PFSK-1 (cell line): ENCODE results near the gene VPS11.

Experiments
- FOXP2 ChIP-seq: optimal IDR thresholded peaks from 2 replicates; pipeline ENCODE3; 2011; ENCODE audit warnings: borderline replicate concordance, control low read depth, inconsistent platforms; ENCODE audit not compliant: insufficient read depth; ENCODE audit errors: extremely low read length, extremely low read depth
- POLR2AphosphoS5 ChIP-seq: IDR thresholded peaks from 2 replicates; pipeline ENCODE4 v1.6.1; 2012; ENCODE audit warnings: low read depth, mild to moderate bottlenecking, control low read depth, low read length, moderate library complexity
- SIN3A ChIP-seq: IDR thresholded peaks from 2 replicates; pipeline ENCODE4 v1.6.1; 2012; ENCODE audit warnings: mild to moderate bottlenecking, low read length, moderate library complexity, borderline replicate concordance; ENCODE audit not compliant: insufficient read depth
- TAF1 ChIP-seq: IDR thresholded peaks from 2 replicates; pipeline ENCODE4 v1.6.1; 2012; ENCODE audit warnings: low read length, control low read depth, borderline replicate concordance; ENCODE audit not compliant: insufficient read depth
- TF ChIP-seq, protein P1 (sequence below), 2 experiments: IDR thresholded peaks; 2 replicates each; pipeline versions ENCODE4 v1.6.1 to v1.8.0; 2011 to 2012; ENCODE audit warnings: low read depth in 2 of 2, low read length in 2 of 2, control low read depth in 1 of 2, inconsistent platforms in 1 of 2, mild to moderate bottlenecking in 1 of 2, moderate library complexity in 1 of 2; ENCODE audit not compliant: insufficient read depth in 1 of 2

The VPS11 gene

DNA sequence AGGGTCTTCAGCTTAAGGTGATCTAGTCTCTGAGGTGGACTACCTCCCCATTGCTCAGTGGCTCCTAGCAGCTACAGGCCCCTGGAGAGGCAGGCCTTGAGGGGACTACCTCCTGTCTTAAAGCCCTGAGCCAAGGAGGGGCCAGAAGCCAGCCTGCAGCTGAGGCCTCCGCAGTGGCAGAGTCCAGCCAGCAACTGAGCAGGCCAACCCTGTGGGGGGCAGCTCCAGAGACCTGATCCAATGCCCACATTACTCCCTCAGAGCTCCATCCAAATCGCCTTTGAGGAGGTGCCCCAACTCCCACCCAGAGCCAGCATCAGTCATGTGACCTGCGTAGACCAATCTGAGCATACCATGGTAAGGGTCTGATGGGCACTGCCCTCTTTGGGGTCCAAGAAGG lies 42.2 kb downstream of the VPS11 start:
- no peak for TF ChIP-seq TAF1
- TF ChIP-seq, protein P1, sequence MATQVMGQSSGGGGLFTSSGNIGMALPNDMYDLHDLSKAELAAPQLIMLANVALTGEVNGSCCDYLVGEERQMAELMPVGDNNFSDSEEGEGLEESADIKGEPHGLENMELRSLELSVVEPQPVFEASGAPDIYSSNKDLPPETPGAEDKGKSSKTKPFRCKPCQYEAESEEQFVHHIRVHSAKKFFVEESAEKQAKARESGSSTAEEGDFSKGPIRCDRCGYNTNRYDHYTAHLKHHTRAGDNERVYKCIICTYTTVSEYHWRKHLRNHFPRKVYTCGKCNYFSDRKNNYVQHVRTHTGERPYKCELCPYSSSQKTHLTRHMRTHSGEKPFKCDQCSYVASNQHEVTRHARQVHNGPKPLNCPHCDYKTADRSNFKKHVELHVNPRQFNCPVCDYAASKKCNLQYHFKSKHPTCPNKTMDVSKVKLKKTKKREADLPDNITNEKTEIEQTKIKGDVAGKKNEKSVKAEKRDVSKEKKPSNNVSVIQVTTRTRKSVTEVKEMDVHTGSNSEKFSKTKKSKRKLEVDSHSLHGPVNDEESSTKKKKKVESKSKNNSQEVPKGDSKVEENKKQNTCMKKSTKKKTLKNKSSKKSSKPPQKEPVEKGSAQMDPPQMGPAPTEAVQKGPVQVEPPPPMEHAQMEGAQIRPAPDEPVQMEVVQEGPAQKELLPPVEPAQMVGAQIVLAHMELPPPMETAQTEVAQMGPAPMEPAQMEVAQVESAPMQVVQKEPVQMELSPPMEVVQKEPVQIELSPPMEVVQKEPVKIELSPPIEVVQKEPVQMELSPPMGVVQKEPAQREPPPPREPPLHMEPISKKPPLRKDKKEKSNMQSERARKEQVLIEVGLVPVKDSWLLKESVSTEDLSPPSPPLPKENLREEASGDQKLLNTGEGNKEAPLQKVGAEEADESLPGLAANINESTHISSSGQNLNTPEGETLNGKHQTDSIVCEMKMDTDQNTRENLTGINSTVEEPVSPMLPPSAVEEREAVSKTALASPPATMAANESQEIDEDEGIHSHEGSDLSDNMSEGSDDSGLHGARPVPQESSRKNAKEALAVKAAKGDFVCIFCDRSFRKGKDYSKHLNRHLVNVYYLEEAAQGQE (IDR thresholded peaks at IDR 0.05; ENCODE audit: insufficient read depth in 1 of 2, low read depth in 2 of 2, low read length in 2 of 2): no peak
- no peak for TF ChIP-seq SIN3A
- no peak for TF ChIP-seq POLR2AphosphoS5
- TF ChIP-seq FOXP2: no peak

DNA sequence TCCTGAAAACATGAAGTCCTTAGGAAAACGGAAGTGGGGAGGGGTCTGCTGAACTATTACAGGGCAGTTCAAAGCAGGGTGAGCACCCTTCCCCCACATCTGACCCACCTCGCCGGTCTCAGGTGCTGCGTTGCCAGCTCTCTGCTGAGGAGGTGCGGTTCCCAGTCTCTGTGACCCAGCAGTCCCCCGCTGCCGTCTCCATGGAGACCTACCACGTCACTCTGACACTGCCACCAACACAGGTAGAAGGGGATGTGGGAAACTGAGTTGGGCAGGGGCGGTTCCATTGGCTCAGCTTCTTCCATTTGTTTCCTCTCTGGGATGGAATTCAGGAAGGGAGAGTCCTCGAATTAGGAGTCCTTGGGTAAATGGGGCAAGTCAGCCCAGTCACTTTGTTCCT lies 42.8 kb downstream of the VPS11 start:
- no peak for TF ChIP-seq POLR2AphosphoS5
- TF ChIP-seq TAF1: no peak
- TF ChIP-seq, protein P1 (IDR thresholded peaks at IDR 0.05; ENCODE audit: insufficient read depth in 1 of 2, low read depth in 2 of 2, low read length in 2 of 2): no peak
- TF ChIP-seq FOXP2: no peak
- no peak for TF ChIP-seq SIN3A

DNA sequence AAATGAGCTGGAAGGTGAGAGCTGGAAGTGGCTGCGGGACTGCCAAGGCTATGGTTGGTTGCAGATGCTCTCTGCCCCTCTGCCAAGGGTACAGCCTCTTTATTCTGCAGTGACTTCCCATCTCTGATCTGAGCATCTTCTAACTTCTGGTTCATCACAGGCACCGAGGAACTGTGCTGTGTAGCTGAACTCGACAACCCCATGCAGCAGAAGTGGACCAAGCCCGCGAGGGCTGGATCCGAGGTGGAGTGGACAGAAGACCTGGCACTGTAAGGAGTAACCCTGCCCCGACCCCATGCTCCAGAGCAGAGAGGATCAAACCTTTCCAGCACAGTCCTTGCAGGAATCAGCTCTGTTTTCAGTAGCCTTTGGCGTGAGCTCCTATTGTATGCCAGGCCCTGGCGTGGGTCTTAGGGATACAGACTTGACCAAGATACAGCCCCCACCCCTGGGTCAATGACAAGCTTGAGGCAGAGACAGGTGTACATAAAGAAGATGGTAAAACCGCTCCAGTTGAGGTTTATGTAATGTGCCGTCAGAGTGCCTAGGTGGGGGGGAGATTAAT lies 43.8 kb downstream of the VPS11 start:
- TF ChIP-seq TAF1: no peak
- TF ChIP-seq SIN3A: no peak

DNA sequence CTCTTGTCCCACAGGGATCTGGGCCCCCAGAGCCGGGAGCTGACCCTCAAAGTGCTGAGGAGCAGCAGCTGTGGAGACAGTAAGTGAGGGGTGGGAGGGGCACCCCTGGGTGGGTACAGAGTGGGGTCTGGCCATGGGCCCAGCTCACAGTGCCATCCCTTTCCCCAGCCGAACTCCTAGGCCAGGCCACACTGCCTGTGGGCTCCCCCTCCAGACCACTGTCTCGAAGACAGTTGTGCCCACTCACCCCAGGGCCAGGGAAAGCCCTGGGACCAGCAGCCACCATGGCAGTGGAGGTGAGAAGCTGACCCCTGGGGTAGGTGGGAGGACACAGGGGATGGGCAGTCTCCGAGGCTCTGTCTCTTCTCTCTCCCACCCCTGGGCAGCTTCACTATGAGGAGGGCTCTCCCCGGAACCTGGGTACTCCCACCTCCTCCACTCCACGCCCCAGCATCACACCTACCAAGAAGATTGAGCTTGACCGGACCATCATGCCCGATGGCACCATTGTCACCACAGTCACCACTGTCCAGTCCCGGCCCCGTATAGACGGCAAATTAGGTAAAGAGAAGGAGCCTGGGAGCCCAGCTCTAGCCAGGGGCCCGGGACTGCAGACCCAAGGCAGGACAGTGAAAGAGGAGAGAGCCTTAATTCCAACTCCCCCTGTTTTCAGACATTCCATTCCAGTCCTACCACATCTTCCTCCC lies 44.8 kb downstream of the VPS11 start:
- TF ChIP-seq, protein P1 (IDR thresholded peaks at IDR 0.05; ENCODE audit: insufficient read depth in 1 of 2, low read depth in 2 of 2, low read length in 2 of 2): no peak

DNA sequence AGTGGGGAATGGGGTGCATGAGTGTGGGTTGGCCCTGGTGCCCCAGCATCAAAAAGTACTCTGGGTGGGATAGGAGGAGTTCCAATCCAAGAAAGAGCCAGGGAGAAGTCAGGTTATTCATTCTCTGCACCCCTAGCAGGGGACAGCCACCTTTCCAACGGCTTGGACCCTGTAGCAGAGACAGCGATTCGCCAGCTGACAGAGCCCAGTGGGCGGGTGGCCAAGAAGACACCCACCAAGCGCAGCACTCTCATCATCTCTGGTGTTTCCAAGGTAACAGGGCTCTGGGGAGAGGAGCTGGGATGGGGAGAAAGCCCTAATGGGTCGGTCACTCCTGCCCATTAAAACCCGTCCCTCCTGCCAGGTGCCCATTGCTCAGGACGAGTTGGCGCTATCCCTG lies 46.1 kb downstream of the VPS11 start:
- TF ChIP-seq, protein P1 (IDR thresholded peaks at IDR 0.05; ENCODE audit: insufficient read depth in 1 of 2, low read depth in 2 of 2, low read length in 2 of 2): no peak
- TF ChIP-seq FOXP2: no peak
- no peak for TF ChIP-seq SIN3A
- TF ChIP-seq TAF1: no peak
- TF ChIP-seq POLR2AphosphoS5: no peak
